DMS153 treated with DMSO at 0.1 percent for 48 hours (cell line): ENCODE data around the gene KCND3.

Experiments
- DNase-seq: peaks from one replicate; lab custom pipeline; 2025; ENCODE audit not compliant: unreplicated experiment; lab: John Stamatoyannopoulos, UW

Gene KCND3

DNA sequence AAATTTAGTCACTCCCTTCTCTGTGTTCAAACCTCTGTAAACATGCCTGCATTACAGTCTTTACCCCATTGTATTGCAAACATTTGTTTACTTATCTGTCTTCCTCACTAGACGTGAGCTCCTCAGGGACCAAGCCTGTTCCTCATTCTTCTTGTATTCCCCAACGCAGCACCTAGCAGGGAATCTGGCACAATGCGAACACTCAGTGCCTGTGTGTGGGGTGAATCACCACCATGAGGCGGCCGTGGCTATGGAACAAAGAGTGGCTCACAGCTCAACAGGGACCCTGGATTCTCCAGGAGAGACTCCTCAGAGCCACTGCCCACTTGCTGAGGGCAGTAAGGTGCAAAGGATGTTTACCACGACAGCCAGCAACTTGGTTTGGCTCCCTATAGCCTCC is 137.9 kb downstream of the KCND3 start:
- no peak for DNase-seq

- DNase-seq = no peak
Observed at GRCh38 chr1:111850109-111850508, 139.4 kb downstream of the KCND3 start.

DNA sequence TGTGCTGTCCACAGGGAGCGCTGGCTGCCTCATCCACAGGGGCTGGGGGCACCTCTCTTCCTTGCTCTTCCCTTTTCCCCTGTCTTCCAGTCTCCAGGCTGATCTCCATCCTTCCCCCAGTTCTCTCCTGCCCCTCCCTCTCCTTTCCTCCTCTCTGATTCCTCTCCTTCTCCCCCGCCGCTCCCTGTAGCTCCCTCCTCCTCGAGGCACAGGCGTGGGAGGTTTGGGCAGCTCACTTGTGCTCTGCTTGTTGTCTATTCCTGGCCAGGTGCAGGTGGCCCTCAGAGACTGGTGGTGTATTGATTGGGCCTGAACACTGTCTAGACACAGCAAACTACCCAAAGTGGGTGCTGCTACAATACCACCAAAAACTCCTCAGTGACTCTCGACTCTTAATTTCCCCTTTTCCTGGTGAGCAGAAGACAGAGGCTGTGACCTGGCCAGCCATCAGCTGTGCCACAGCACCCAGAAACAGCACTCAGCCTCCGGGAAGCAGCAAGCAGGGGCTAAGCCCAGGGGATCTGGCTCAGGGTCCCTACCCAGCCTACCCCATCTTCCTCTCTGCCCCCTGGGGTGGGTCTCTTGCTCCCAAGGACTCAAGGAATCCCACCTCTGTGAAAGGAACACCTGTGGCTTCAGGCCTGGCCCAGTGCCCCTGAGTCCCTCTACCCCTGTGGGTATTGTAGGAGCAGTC is 140.5 kb downstream of the KCND3 start:
- DNase-seq = no peak

GRCh38 chr1:111847466-111847865 is 142.0 kb downstream of the KCND3 start:
- peak; percentile 8 for DNase-seq

DNA sequence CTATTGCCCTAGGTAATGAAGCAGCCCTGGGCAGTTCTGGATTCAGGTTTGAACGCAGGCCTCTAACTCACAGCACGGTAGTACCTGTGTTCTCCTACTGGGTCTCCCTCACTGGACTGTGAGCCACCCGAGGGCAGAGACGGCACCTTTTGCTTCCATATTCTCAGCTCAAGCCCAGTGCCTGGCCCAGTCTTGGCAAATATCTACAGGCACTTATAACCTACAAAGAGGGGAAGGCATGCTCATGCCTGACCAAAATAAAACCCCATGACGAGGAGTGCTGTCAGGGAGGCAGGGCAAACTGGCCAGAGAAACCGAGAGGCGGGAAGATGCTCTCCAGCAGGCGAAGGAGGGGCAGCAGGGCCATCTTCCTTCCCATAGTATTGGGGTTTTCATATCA is 142.6 kb downstream of the KCND3 start:
- no peak for DNase-seq

DNA sequence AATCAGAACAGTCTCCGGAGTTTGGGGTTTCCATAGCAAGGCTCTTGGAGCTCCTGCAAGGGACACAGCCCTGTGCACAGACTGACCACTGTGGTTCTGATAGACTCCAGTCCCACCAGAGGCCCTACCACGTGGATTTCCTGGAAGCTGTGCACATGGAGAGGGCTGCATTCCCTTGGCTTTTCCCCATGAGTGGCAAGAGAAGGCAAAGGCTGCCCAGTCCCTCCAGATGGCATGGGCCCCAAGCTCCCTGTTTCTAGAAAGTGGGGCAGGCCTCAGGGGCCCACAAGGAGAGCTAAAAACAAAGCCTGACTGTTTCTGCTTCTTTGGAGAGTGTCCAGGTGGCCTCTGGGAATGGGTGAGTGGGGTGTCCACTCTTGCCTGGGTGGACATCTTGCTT is 146.3 kb downstream of the KCND3 start:
- DNase-seq = no peak

GRCh38 chr1:111842411-111842810 is 147.1 kb downstream of the KCND3 start:
- no peak for DNase-seq

DNA sequence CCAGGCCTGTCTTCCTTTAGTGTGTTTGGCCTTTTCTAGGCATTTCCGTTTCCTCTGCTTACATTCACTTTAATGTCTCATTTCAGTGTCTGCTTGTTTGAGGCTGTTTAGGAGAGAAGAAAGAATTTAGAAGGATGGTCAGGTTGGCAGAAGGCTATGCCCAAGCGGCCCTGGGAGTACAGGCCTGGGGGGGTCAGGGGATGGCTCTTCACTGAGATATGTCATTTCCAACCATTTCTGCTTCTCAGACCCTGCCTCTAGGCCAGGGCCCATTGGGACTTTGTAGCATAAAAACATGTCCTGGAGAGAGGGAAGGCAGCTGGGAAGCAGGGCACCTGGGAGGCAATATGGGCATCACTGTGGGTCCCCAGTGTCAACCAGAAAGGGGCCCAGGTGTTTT is 147.7 kb downstream of the KCND3 start:
- no peak for DNase-seq

- no peak for DNase-seq
Observed at GRCh38 chr1:111841189-111841588, 148.3 kb downstream of the KCND3 start.

DNA sequence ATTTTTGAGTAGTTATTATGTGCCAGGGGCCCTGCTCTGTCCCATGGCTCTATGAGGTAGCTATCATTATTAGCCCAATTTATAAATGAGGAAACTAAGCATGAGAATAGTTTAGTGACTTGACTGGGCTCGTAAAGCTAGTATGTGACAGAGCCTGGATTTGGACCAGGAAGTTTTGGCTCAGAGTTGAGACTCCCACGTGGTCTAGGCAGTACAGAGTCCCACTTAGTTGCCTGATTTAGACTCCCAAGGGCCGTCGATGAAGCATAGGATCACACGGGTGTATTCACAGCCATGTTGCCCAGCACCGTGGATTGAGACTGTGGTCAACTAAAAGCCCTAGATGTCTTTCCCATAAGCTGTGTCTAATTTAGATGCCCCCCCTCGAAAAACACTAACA is 152.1 kb downstream of the KCND3 start:
- DNase-seq = no peak

DNA sequence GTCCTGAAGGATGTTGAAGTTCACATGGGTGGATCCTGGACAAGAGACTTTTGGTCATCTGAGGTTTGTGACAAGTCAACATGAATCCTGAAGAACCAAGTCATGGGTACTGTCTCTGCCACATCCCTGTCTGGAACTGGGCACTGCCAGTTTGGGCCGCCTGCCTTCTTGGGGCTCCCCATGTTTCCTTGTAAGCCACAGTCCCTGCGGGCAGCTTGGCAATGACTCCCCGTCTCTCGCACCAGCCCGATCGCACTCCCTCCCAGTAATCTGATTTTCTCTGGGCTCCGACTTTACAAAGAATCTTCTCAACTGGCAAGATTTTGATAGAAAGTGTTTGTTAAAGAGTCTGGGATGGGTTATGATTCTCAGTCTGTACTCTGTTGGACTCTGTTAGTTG is 153.4 kb downstream of the KCND3 start:
- no peak for DNase-seq

- no peak for DNase-seq
Observed at GRCh38 chr1:111835514-111835913, 154.0 kb downstream of the KCND3 start.

GRCh38 chr1:111834956-111835355 is 154.5 kb downstream of the KCND3 start:
- no peak for DNase-seq

DNA sequence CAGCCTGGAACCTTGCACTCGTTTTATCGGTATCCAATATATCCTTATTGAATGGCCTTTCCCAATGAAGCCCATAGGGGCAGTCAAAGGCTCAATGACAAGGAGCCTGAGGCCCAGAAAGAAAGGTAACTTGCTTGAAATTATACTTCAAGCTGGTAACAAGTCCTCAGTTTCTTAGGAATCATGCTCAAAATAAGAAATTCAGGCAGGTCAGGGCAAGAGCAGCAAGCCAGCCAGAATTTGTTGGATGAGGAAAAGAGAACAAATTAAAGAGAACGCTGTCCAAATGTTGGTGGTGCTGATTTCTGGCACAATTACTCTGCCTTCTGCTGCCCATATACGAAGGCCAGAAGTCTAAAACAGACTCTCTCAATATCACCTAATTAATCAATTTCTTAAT is 156.1 kb downstream of the KCND3 start:
- no peak for DNase-seq

GRCh38 chr1:111832521-111833155 is 156.8 kb downstream of the KCND3 start:
- no peak for DNase-seq

DNA sequence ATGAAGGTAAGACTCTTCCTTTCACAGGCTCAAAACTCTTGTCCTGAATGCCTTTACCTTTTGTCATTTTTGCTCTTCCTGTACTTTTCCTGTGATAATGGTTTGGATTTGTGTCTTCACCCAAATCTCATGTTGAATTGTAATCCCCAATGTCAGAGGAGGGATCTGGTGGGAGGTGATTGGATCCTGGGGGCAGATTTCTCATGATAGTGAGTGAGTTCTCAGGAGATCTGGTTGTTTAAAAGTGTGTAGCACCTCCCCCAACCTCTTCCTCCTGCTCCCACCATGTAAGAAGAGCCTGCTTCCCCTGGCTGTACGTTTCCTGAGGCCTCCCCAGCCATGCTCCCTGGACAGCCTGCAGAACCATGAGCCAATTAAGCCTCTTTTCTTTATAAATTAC is 158.3 kb downstream of the KCND3 start:
- no peak for DNase-seq

DNA sequence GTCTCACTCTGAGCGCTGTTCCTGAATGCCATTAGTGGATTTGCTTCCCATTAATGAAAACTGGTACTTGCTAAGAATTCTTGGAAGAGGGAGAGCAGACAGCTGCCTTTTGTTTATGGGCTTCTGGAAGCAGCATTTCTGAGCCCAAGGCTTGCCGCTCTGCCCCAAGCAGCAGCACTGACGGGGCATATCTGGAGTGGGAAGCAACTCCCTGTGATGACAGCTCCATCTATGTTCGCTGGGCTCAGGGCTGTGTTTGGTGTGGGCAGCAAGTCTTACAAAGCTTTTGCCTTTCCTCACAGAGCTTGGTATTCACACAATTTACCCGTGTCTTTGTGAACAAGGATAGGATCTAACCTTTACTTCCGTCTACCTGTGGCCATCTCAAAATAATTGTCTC is 161.5 kb downstream of the KCND3 start:
- DNase-seq = no peak

GRCh38 chr1:111826278-111826677 is 163.2 kb downstream of the KCND3 start:
- no peak for DNase-seq

- no peak for DNase-seq
Observed at GRCh38 chr1:111825217-111825616, 164.3 kb downstream of the KCND3 start.

GRCh38 chr1:111822138-111822537 is 167.3 kb downstream of the KCND3 start:
- no peak for DNase-seq

GRCh38 chr1:111821121-111821745 is 168.2 kb downstream of the KCND3 start:
- no peak for DNase-seq

GRCh38 chr1:111819566-111820263 is 169.8 kb downstream of the KCND3 start:
- DNase-seq = no peak
